A549 (cell line): ENCODE results near the gene SH3RF1. TPM values are rescaled to one million over a fixed set of nuclear protein-coding genes. Genes with fewer than 3 reads are reported as not detected.

Experiments used
- ATAC-seq, 2 experiments: fragments of 200-7000 bp in 1 of 2; fragments of >200 bp in 1 of 2; cut with Nextera tagmentation in 1 of 2; cut with Tn5 transposase in 1 of 2; 3 replicates each; pipeline versions ENCODE4 v1.8.0 to v1.9.1; 2018 to 2020; ENCODE audit warnings: mild to moderate bottlenecking in 1 of 2, moderate library complexity in 1 of 2
- CTCF ChIA-PET: fragments of 300-600 bp; sonication (Branson Sonifier 250); formaldehyde crosslinking; extraction: SDS; loops from one replicate; lab custom pipeline; 2021; ENCODE audit warnings: antibody characterized with exemption, inconsistent platforms; lab: Yijun Ruan, JAX
- POLR2A ChIA-PET: fragments of 350-600 bp; formaldehyde crosslinking; extraction: SDS; loops from one replicate; lab custom pipeline; 2021; ENCODE audit warnings: antibody characterized with exemption, inconsistent platforms; lab: Yijun Ruan, JAX
- DNase-seq, 2 experiments: peaks; one replicate each; pipeline versions ENCODE4 v3.0.0 to v3.0.0-alpha.2; 2011 to 2016; ENCODE audit warnings: low read depth in 1 of 2, low spot score in 1 of 2
- FAIRE-seq: peaks from 2 replicates; lab custom pipeline; 2011; peaks lifted over from hg19 to GRCh38; lab: Jason Lieb, UNC
- H3K27ac ChIP-seq, 2 experiments: fragments of >200 bp; sonication (Bioruptor Twin); formaldehyde crosslinking; 3 replicates each; pipeline ENCODE4 v1.5.1; 2016 to 2017
- H3K4me1 ChIP-seq: fragments of >200 bp; sonication (Bioruptor Twin); formaldehyde crosslinking; 3 replicates; pipeline ENCODE4 v1.6.1; 2016
- H3K4me2 ChIP-seq: fragments of >200 bp; sonication (Bioruptor Twin); formaldehyde crosslinking; 3 replicates; pipeline ENCODE4 v1.6.1; 2016
- H3K4me3 ChIP-seq: fragments of >200 bp; sonication (Bioruptor Twin); formaldehyde crosslinking; 3 replicates; pipeline ENCODE4 v1.5.1; 2016
- H3K9me3 ChIP-seq: fragments of >200 bp; sonication (Bioruptor Twin); formaldehyde crosslinking; 3 replicates; pipeline ENCODE4 v1.6.1; 2016
- CBX8 ChIP-seq: fragments of 200-600 bp; sonication (generic); IDR thresholded peaks from 2 replicates; pipeline ENCODE4 v1.6.1; 2016
- CHD2 ChIP-seq: fragments of 150-350 bp; IDR thresholded peaks from 2 replicates; pipeline ENCODE4 v1.6.1; 2014; ENCODE audit warnings: low read length; ENCODE audit not compliant: partially characterized antibody
- CHD4 ChIP-seq: fragments of 200-600 bp; sonication (generic); IDR thresholded peaks from 2 replicates; pipeline ENCODE4 v1.6.1; 2016; ENCODE audit warnings: antibody characterized with exemption, mild to moderate bottlenecking, borderline replicate concordance
- FOSB ChIP-seq: fragments of 250-450 bp; sonication (Bioruptor Pico); IDR thresholded peaks from 2 replicates; pipeline ENCODE4 v1.5.0; 2020; ENCODE audit warnings: mild to moderate bottlenecking, moderate library complexity
- HOXA7 ChIP-seq: fragments of 250-450 bp; sonication (Bioruptor Pico); IDR thresholded peaks from 2 replicates; pipeline ENCODE4 v1.5.0; 2020; ENCODE audit warnings: mild to moderate bottlenecking, moderate library complexity
- MAFK ChIP-seq: fragments of 450-650 bp; IDR thresholded peaks from 2 replicates; pipeline ENCODE4 v1.6.1; 2014; ENCODE audit not compliant: partially characterized antibody
- POLR2A ChIP-seq: IDR thresholded peaks from 2 replicates; pipeline ENCODE4 v1.6.1; 2012; ENCODE audit warnings: mild to moderate bottlenecking, low read length
- RAD21 ChIP-seq, 2 experiments: fragments of >200 bp in 1 of 2; sonication (Bioruptor Twin) in 1 of 2; formaldehyde crosslinking in 1 of 2; IDR thresholded peaks in 1 of 2; conservative IDR thresholded peaks in 1 of 2; 2 replicates in 1 of 2; 3 replicates in 1 of 2; pipeline ENCODE4 v1.6.1; 2012 to 2018; ENCODE audit warnings: inconsistent platforms in 1 of 2
- ZC3H11A ChIP-seq: fragments of 450-650 bp; IDR thresholded peaks from 2 replicates; pipeline ENCODE4 v1.6.1; 2014; ENCODE audit warnings: antibody characterized with exemption, mild to moderate bottlenecking
- WGBS: methylation state at CpG from one replicate; pipeline ENCODE4 v1.1.6; 2017; ENCODE audit errors: missing lambda C conversion rate; 5-methylcytosine and 5-hydroxymethylcytosine counted together
- polyA plus RNA-seq, 4 experiments: library from polyadenylated mRNA; depleted of rRNA in 3 of 4; stranded (reverse); fragments of >200 nt; fragmentation: RNase III in 1 of 4; extraction: RNeasy Plus Mini Kit Qiagen cat#74134 plus additional on column Dnase treatment in 1 of 4; gene quantifications; 2 replicates in 3 of 4; 3 replicates in 1 of 4; pipeline ENCODE4 v1.2.3, GENCODE V29; 2011 to 2017
- TF ChIP-seq, protein P1 (sequence below): IDR thresholded peaks from 2 replicates; pipeline ENCODE4 v1.6.1; 2012
- TF ChIP-seq, protein P2 (sequence below): fragments of >200 bp; sonication (Bioruptor Twin); formaldehyde crosslinking; IDR thresholded peaks from 2 replicates; pipeline ENCODE4 v1.6.1; 2016
- TF ChIP-seq, protein P3 (sequence below): fragments of >200 bp; sonication (Bioruptor Twin); formaldehyde crosslinking; IDR thresholded peaks from 3 replicates; pipeline ENCODE4 v1.5.1; 2016
- TF ChIP-seq, protein P4 (sequence below): fragments of 250-450 bp; sonication (Bioruptor Pico); IDR thresholded peaks from 2 replicates; pipeline ENCODE4 v1.5.0; 2021; ENCODE audit warnings: mild to moderate bottlenecking, moderate library complexity, borderline replicate concordance
- TF ChIP-seq, protein P5 (sequence below): fragments of 250-450 bp; sonication (Bioruptor Pico); IDR thresholded peaks from 2 replicates; pipeline ENCODE4 v1.5.0; 2020; ENCODE audit warnings: low read depth, mild to moderate bottlenecking, moderate library complexity
- TF ChIP-seq, protein P6 (sequence below): IDR thresholded peaks from 2 replicates; pipeline ENCODE4 v1.6.1; 2012; ENCODE audit warnings: low read depth, borderline replicate concordance

Gene SH3RF1
- polyA plus RNA-seq, 2 of the 4 experiments (the other 2 are of a cell fraction), result 8.0 to 15.1 TPM

DNA sequence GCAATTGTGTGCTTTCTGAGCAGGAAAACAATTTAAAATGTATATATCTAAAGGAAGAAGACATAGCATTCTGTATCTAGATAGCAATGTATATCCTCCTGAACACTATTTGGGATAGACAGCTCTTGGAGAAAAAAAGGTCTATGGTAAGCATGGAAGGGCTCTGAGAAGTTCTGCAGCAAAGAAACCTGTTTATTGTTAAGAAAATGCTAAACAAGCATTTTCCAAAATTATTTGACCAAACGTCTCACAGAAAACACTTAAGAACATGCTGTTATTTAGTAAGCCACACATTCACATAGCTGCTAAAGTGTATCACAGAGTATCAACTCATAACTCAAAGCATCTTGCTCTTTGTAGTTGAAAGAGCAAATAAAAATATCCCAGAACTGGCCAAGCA is 67.9 kb downstream of the SH3RF1 start:
- FAIRE-seq, result no peak
- peaks cover 74% of the 10 kb centered on the region for H3K4me1 ChIP-seq
- H3K4me2 ChIP-seq, result peak overlapping the region; percentile 63
- TF ChIP-seq FOSB (CRISPR knock-in tag), result no peak
- TF ChIP-seq, protein P1, sequence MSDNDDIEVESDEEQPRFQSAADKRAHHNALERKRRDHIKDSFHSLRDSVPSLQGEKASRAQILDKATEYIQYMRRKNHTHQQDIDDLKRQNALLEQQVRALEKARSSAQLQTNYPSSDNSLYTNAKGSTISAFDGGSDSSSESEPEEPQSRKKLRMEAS, result no peak
- TF ChIP-seq CHD2, result no peak
- TF ChIP-seq ZC3H11A, result no peak
- peak; percentile 78 for TF ChIP-seq MAFK
- TF ChIP-seq HOXA7 (CRISPR knock-in tag), result no peak
- TF ChIP-seq POLR2A, result no peak
- peak overlapping the region; percentile 14 to 67; a peak in 3 of 6 replicates for H3K27ac ChIP-seq
- no peak for ATAC-seq
- CTCF ChIA-PET, result interaction anchor here (1.4 kb wide), 1 partner anchor 52 kb away, joined by 3 read pairs; no protein-coding TSS in a partner anchor
- 16% methylated on average over 1 of the region's 1 CpG for WGBS
- no peak overlapping the region for H3K4me3 ChIP-seq
- no peak for DNase-seq
- H3K9me3 ChIP-seq, result no peaks in the 10 kb centered on the region
- POLR2A ChIA-PET, result interaction anchor here (0.7 to 0.9 kb wide), 2 partner anchors 66 to 1074 kb away, joined by 3 to 4 read pairs; no protein-coding TSS in a partner anchor

DNA sequence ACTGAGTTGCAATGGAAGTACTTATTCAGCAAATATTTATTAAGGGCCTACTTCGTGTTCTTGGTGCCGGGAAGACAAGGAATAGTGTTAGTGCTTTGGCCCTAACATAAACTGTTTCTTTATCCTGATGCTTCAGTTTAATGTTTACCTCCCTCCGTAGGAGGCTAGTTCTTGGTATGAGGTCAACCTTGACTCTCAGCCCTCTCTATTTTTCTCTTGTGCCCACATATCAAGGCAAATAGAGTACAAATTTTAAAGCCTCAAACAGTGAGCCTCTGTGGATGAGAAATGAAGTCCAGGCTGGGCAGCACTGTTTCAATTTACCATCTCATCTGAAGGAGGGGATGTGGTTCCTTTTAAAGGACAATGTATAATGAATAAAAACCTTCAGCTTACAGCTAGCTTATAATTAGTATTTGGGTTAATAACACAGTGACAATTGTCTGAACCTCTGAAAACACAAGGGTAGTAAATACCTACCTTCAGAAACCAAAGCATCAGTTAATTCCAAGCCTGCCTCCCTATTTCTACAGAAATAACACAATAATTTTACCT is 68.5 kb downstream of the SH3RF1 start:
- peak overlapping the region; percentile 14 to 71; a peak in 4 of 6 replicates for H3K27ac ChIP-seq
- 4% methylated on average over 3 of the region's 3 CpGs for WGBS
- H3K4me3 ChIP-seq, result no peak overlapping the region
- ChIA-PET POLR2A (interaction anchor here (0.9 kb wide), 1 partner anchor 67 kb away, joined by 3 read pairs; no protein-coding TSS in a partner anchor), CTCF (interaction anchor here (1.4 kb wide), 1 partner anchor 51 kb away, joined by 3 read pairs; no protein-coding TSS in a partner anchor)
- TF ChIP-seq CBX8, result no peak
- TF ChIP-seq, protein P2, sequence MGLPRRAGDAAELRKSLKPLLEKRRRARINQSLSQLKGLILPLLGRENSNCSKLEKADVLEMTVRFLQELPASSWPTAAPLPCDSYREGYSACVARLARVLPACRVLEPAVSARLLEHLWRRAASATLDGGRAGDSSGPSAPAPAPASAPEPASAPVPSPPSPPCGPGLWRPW, result no peak
- no peak for TF ChIP-seq RAD21 (conservative IDR thresholded peaks at IDR 0.05 in 1 of 2, IDR thresholded peaks at IDR 0.05 in 1 of 2)
- peak; percentile 63 for TF ChIP-seq MAFK
- TF ChIP-seq, protein P3, sequence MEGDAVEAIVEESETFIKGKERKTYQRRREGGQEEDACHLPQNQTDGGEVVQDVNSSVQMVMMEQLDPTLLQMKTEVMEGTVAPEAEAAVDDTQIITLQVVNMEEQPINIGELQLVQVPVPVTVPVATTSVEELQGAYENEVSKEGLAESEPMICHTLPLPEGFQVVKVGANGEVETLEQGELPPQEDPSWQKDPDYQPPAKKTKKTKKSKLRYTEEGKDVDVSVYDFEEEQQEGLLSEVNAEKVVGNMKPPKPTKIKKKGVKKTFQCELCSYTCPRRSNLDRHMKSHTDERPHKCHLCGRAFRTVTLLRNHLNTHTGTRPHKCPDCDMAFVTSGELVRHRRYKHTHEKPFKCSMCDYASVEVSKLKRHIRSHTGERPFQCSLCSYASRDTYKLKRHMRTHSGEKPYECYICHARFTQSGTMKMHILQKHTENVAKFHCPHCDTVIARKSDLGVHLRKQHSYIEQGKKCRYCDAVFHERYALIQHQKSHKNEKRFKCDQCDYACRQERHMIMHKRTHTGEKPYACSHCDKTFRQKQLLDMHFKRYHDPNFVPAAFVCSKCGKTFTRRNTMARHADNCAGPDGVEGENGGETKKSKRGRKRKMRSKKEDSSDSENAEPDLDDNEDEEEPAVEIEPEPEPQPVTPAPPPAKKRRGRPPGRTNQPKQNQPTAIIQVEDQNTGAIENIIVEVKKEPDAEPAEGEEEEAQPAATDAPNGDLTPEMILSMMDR, result no peak
- TF ChIP-seq CHD4, result no peak
- TF ChIP-seq, protein P4, sequence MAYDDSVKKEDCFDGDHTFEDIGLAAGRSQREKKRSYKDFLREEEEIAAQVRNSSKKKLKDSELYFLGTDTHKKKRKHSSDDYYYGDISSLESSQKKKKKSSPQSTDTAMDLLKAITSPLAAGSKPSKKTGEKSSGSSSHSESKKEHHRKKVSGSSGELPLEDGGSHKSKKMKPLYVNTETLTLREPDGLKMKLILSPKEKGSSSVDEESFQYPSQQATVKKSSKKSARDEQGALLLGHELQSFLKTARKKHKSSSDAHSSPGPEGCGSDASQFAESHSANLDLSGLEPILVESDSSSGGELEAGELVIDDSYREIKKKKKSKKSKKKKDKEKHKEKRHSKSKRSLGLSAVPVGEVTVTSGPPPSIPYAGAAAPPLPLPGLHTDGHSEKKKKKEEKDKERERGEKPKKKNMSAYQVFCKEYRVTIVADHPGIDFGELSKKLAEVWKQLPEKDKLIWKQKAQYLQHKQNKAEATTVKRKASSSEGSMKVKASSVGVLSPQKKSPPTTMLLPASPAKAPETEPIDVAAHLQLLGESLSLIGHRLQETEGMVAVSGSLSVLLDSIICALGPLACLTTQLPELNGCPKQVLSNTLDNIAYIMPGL, result no peak
- TF ChIP-seq, all 56 proteins: peak for 1
- Histone ChIP-seq H3K4me2 (peak overlapping the region; percentile 63), H3K9me3 (no peaks in the 10 kb centered on the region), H3K4me1 (peaks cover 71% of the 10 kb centered on the region)
- ATAC-seq (peak; percentile 44 to 47; a peak in 3 of 6 replicates), DNase-seq (no peak), FAIRE-seq (no peak)

DNA sequence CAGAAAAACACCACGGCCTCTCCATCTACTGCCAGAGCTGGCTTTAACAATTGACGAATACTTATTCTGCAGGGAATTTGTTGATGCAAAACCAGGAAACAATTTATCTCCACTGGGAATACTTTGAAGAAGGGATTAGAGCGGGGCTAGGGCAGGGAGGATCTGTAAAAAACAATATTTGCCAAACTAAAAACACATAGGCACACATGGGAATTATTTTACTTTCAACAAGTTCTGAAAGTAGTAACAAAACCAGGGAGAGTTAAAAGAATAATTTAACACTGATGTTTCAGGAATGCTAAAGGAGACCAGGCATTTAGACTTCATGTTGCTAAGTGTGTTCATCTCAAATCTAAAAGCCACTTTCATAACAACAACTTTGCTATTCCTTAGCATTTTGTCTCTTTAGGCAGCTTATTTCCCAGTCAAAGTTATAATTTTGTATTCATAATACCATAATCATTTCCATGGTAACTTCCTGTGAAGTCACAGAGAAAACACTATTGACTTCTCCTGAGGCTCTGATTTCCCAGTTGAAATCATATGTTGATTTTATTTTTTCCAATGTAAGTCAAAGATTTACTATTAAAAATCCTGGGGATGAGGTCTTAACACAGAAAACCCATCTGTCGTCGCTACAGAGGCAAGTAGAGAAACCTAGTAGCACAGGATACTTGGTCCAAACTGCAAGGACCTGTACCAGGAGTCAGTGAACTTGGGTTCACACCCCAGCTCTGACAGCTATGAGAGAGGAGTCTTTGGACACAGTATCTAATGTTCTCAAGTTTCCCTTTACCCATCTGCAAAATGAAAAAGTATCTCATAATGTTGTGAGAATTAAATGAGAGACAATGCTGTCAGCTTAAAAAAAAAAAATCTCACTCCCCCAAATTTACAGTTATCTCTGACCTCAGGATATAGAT is 69.3 kb downstream of the SH3RF1 start:
- Histone ChIP-seq H3K4me2 (peak overlapping the region; percentile 63), H3K9me3 (no peaks in the 10 kb centered on the region), H3K27ac (peak overlapping the region; percentile 15 to 71; a peak in 3 of 6 replicates), H3K4me1 (peaks cover 69% of the 10 kb centered on the region), H3K4me3 (no peak overlapping the region)
- ChIA-PET CTCF (interaction anchor here (1.2 kb wide), 1 partner anchor 69 kb away, joined by 4 read pairs; the partner anchor contains the start of gene SH3RF1), POLR2A (interaction anchor here (0.9 kb wide), 1 partner anchor 68 kb away, joined by 3 read pairs; no protein-coding TSS in a partner anchor)
- FAIRE-seq (no peak), DNase-seq (no peak), ATAC-seq (peak; percentile 37 to 64; a peak in 3 of 6 replicates)
- WGBS, result 28% methylated on average over 5 of the region's 5 CpGs
- TF ChIP-seq, protein P5, sequence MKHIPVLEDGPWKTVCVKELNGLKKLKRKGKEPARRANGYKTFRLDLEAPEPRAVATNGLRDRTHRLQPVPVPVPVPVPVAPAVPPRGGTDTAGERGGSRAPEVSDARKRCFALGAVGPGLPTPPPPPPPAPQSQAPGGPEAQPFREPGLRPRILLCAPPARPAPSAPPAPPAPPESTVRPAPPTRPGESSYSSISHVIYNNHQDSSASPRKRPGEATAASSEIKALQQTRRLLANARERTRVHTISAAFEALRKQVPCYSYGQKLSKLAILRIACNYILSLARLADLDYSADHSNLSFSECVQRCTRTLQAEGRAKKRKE (CRISPR knock-in tag), result no peak
- TF ChIP-seq, protein P6, sequence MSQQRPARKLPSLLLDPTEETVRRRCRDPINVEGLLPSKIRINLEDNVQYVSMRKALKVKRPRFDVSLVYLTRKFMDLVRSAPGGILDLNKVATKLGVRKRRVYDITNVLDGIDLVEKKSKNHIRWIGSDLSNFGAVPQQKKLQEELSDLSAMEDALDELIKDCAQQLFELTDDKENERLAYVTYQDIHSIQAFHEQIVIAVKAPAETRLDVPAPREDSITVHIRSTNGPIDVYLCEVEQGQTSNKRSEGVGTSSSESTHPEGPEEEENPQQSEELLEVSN, result no peak
